Mesenchymal stem cell (in vitro differentiated cells and primary cell): ENCODE results near the gene VPS37B.

ENCODE experiments used
- DNase-seq: peaks from one replicate; pipeline ENCODE4 v3.0.0-alpha.2; 2013
- H2AFZ ChIP-seq: one replicate; pipeline ENCODE4 v1.6.1; 2013; ENCODE audit warnings: low read depth, mild to moderate bottlenecking, control low read depth, inconsistent platforms, low read length, moderate library complexity
- H2AK5ac ChIP-seq: 2 replicates; pipeline ENCODE4 v1.6.1; 2013; ENCODE audit warnings: low read length, moderate library complexity, mild to moderate bottlenecking, inconsistent platforms; ENCODE audit not compliant: severe bottlenecking
- H2BK120ac ChIP-seq: one replicate; pipeline ENCODE4 v1.6.1; 2013; ENCODE audit warnings: low read depth, mild to moderate bottlenecking, inconsistent platforms, low read length, moderate library complexity
- H2BK12ac ChIP-seq, 2 experiments: one replicate each; pipeline ENCODE4 v1.6.1; 2013; ENCODE audit warnings: inconsistent platforms in 2 of 2, low read length in 2 of 2, mild to moderate bottlenecking in 2 of 2, moderate library complexity in 2 of 2, control low read depth in 1 of 2
- H2BK15ac ChIP-seq: one replicate; pipeline ENCODE4 v1.6.1; 2013; ENCODE audit warnings: mild to moderate bottlenecking, low read depth, inconsistent platforms; ENCODE audit not compliant: poor library complexity, severe bottlenecking
- H2BK5ac ChIP-seq: 2 replicates; pipeline ENCODE4 v1.6.1; 2013; ENCODE audit warnings: low read depth, mild to moderate bottlenecking, low read length, control low read depth, inconsistent platforms; ENCODE audit not compliant: poor library complexity, severe bottlenecking
- H3K14ac ChIP-seq, 2 experiments: one replicate each; pipeline ENCODE4 v1.6.1; 2013; ENCODE audit warnings: inconsistent platforms in 2 of 2, low read length in 2 of 2, control low read depth in 1 of 2, mild to moderate bottlenecking in 1 of 2, moderate library complexity in 1 of 2
- H3K18ac ChIP-seq, 2 experiments: one replicate each; pipeline ENCODE4 v1.6.1; 2013; ENCODE audit warnings: inconsistent platforms in 2 of 2, low read length in 2 of 2, control low read depth in 1 of 2, low read depth in 1 of 2, mild to moderate bottlenecking in 1 of 2
- H3K23ac ChIP-seq, 2 experiments: one replicate each; pipeline ENCODE4 v1.6.1; 2013; ENCODE audit warnings: inconsistent platforms in 2 of 2, low read length in 2 of 2, mild to moderate bottlenecking in 2 of 2, moderate library complexity in 2 of 2, control low read depth in 1 of 2
- H3K27ac ChIP-seq: 2 replicates; pipeline ENCODE4 v1.5.1; 2013; ENCODE audit warnings: mild to moderate bottlenecking, moderate library complexity, low read length, control low read depth, inconsistent platforms; ENCODE audit not compliant: poor library complexity, severe bottlenecking
- H3K27me3 ChIP-seq, 2 experiments: 2 replicates each; pipeline versions ENCODE4 v1.6.1 to v1.7.0; 2013; ENCODE audit warnings: low read length in 2 of 2, mild to moderate bottlenecking in 2 of 2, moderate library complexity in 2 of 2, control low read depth in 1 of 2, inconsistent platforms in 1 of 2; ENCODE audit not compliant: control insufficient read depth in 1 of 2, insufficient read depth in 1 of 2
- H3K36me3 ChIP-seq, 2 experiments: 2 replicates each; pipeline versions ENCODE4 v1.6.1 to v1.7.0; 2013; ENCODE audit warnings: low read length in 2 of 2, control low read depth in 1 of 2, inconsistent platforms in 1 of 2, low read depth in 1 of 2, mild to moderate bottlenecking in 1 of 2; ENCODE audit not compliant: insufficient read depth in 2 of 2, control insufficient read depth in 1 of 2
- H3K4ac ChIP-seq, 2 experiments: one replicate each; pipeline ENCODE4 v1.6.1; 2013; ENCODE audit warnings: inconsistent platforms in 2 of 2, low read length in 2 of 2, mild to moderate bottlenecking in 2 of 2, moderate library complexity in 2 of 2, control low read depth in 1 of 2, low read depth in 1 of 2
- H3K4me1 ChIP-seq: 2 replicates; pipeline ENCODE4 v1.6.1; 2013; ENCODE audit warnings: low read depth, low read length, control low read depth; ENCODE audit not compliant: control insufficient read depth, insufficient read depth
- H3K4me2 ChIP-seq: 2 replicates; pipeline ENCODE4 v1.6.1; 2013; ENCODE audit warnings: low read length, mild to moderate bottlenecking, inconsistent platforms; ENCODE audit not compliant: poor library complexity, severe bottlenecking
- H3K4me3 ChIP-seq, 2 experiments: 2 replicates each; pipeline versions ENCODE4 v1.5.1 to v1.7.0; 2013; ENCODE audit warnings: low read length in 2 of 2, mild to moderate bottlenecking in 2 of 2, control low read depth in 1 of 2, low read depth in 1 of 2; ENCODE audit not compliant: insufficient read depth in 1 of 2
- H3K79me1 ChIP-seq: replicated peaks from 2 replicates; pipeline ENCODE4 v1.6.1; 2013; ENCODE audit warnings: mild to moderate bottlenecking, control low read depth, low read length, inconsistent platforms; ENCODE audit not compliant: poor library complexity, severe bottlenecking
- H3K9ac ChIP-seq: 2 replicates; pipeline ENCODE4 v1.7.0; 2013; ENCODE audit warnings: mild to moderate bottlenecking, low read length, moderate library complexity
- H3K9me3 ChIP-seq: 2 replicates; pipeline ENCODE4 v1.7.0; 2013; ENCODE audit warnings: mild to moderate bottlenecking, low read length; ENCODE audit not compliant: control insufficient read depth
- H4K8ac ChIP-seq: one replicate; pipeline ENCODE4 v1.6.1; 2013; ENCODE audit warnings: inconsistent platforms, mild to moderate bottlenecking, low read length, moderate library complexity
- H4K91ac ChIP-seq: one replicate; pipeline ENCODE4 v1.6.1; 2013; ENCODE audit warnings: mild to moderate bottlenecking, low read length, inconsistent platforms
- WGBS: methylation state at CpG from one replicate; pipeline ENCODE4 v1.1.7; 2013; ENCODE audit warnings: mixed read lengths; 5-methylcytosine and 5-hydroxymethylcytosine counted together

VPS37B gene

DNA sequence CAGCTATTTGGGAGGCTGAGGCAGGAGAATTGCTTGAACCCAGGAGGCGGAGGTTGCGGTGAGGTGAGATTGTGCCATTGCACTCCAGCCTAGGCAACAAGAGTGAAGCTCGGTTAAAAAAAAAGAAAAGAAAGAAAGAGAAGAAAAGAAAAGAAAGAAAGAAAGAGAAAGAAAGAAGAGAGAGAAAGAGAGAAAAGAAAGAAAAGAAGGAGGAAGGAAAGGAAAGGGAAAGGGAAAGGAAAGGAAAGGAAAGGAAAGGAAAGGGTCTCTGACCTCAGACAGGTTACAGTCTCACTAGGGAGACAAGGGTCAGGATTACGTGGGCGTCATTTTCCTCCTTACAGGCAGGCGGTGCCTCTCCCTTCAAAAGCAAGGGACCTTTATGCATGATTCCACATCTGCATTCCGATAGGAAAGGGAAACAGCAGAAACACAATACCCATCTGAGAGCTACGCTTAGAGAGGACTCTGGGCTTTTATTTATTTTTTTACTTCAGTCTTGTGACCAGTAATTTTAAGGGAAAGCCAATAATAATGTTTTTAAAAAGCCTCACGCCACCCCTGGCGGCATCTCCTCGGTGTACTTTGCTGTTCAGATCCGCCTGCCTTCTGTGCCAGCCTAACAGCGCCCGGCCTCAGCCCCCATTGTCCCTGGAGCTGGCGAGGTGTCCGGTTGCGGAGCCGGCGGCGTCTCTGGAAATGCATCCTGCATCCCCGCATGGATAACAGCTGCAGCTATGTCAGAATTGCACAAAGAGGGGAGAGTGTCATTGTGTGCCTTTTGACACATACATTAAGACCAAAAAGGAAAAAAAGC, 61.6 kb downstream of the VPS37B start:
- peak overlapping the region in 1 of 2 experiments; percentile 72 for H3K14ac ChIP-seq
- H3K79me1 ChIP-seq = peaks cover 1% of the 10 kb centered on the region
- H4K8ac ChIP-seq = no peak overlapping the region
- no peak overlapping the region for H2BK15ac ChIP-seq
- no peak overlapping the region for H4K91ac ChIP-seq
- peaks cover 0 to 3% of the 10 kb centered on the region in 2 experiments for H3K36me3 ChIP-seq
- H3K4ac ChIP-seq = no peak overlapping the region
- no peak overlapping the region for H3K18ac ChIP-seq
- WGBS = 20% methylated on average over 19 of the region's 21 CpGs
- H3K4me1 ChIP-seq = peaks cover 10% of the 10 kb centered on the region
- H2AK5ac ChIP-seq = no peak overlapping the region
- peak overlapping the region; percentile 88 for H3K27ac ChIP-seq
- peak overlapping the region; percentile 35 to 77 for H3K4me3 ChIP-seq
- peak overlapping the region; percentile 91 for H3K4me2 ChIP-seq
- H3K9me3 ChIP-seq = no peaks in the 10 kb centered on the region
- no peak overlapping the region for H2AFZ ChIP-seq
- H2BK12ac ChIP-seq = no peak overlapping the region
- H3K27me3 ChIP-seq = no peaks in the 10 kb centered on the region
- no peak overlapping the region for H3K23ac ChIP-seq
- peak overlapping the region; percentile 0 for H2BK5ac ChIP-seq
- H3K9ac ChIP-seq = peak overlapping the region; percentile 79
- no peak overlapping the region for H2BK120ac ChIP-seq
- peak; percentile 72 for DNase-seq

DNA sequence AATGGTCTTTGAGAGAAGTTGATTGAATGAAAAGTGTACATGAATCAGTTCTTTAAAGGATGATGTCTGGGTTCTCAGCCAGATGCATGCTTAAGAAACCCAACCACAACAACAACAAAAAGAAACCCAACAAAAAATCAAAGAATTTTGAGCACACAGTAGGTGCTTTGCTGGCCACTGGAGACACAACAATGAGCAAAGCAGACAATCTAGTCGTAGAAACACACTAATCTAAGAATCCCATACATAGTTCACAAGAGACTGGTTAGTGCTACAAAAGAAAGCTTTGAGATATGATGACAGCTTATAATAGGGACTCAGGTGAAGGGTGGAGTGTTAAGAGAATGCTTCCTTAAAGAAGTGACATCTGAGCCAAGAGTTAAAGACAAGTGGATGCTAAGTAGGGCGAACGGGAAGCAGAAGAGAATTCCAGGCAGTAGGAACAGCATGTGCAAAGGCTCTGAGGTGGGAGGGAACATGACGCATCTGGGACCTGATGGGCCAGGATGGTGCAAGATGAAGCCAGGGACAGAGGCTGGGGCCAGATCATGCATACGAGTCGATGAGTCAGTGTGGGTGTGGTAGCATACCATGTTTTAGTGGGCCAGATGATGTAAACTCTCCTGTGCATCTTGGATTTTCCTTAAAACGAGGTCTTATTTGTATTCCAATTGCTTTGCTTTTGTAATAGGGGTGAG, 65.3 kb downstream of the VPS37B start:
- Histone ChIP-seq H3K4me3 (no peak overlapping the region), H2AFZ (no peak overlapping the region), H3K36me3 (no peaks in the 10 kb centered on the region), H3K79me1 (no peaks in the 10 kb centered on the region), H4K8ac (no peak overlapping the region), H4K91ac (no peak overlapping the region), H2BK15ac (no peak overlapping the region), H2BK5ac (no peak overlapping the region), H2BK12ac (no peak overlapping the region), H3K9me3 (no peaks in the 10 kb centered on the region), H3K18ac (no peak overlapping the region), H3K14ac (no peak overlapping the region), H3K23ac (no peak overlapping the region), H3K4me1 (peaks cover 5% of the 10 kb centered on the region), H3K27ac (no peak overlapping the region), H2BK120ac (no peak overlapping the region), H3K9ac (no peak overlapping the region), H3K27me3 (no peaks in the 10 kb centered on the region), H3K4me2 (no peak overlapping the region), H2AK5ac (no peak overlapping the region), H3K4ac (no peak overlapping the region)
- WGBS = 44% methylated on average over 6 of the region's 7 CpGs
- peak; percentile 73 for DNase-seq

DNA sequence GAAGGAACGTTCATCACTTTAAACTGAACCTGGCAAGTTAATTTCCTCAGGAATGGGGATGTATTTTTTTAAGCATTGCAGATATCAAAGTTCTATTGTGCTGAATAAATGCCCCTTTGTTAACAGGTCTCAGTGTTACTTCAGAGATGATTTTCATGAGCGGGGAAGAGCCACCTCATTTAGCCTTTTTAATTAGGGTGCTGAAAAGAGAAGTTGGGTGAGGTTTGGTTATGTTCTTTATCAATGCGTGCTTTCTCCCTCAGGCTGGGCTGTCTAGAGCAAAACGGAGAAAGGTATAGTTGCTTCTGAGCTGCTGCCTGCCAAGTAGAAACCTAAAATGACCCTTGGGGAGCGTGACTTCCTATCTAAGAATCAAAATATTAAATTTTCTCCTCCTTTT, 68.7 kb downstream of the VPS37B start:
- Histone ChIP-seq H3K79me1 (no peaks in the 10 kb centered on the region), H3K9me3 (no peaks in the 10 kb centered on the region), H3K36me3 (no peaks in the 10 kb centered on the region), H3K4me3 (no peak overlapping the region), H3K4me2 (no peak overlapping the region), H2BK15ac (no peak overlapping the region), H3K4me1 (peaks cover 5% of the 10 kb centered on the region), H2BK12ac (no peak overlapping the region), H3K4ac (no peak overlapping the region), H3K27ac (peak overlapping the region; percentile 36), H4K91ac (no peak overlapping the region), H2AK5ac (no peak overlapping the region), H3K14ac (no peak overlapping the region), H3K9ac (peak overlapping the region; percentile 60), H2BK120ac (no peak overlapping the region), H2AFZ (no peak overlapping the region), H2BK5ac (no peak overlapping the region), H3K23ac (no peak overlapping the region), H3K27me3 (no peaks in the 10 kb centered on the region), H3K18ac (no peak overlapping the region), H4K8ac (no peak overlapping the region)
- 61% methylated on average over 4 of the region's 5 CpGs for WGBS
- DNase-seq = no peak
